Measurements from ENCODE around the gene CALN1.

DNA sequence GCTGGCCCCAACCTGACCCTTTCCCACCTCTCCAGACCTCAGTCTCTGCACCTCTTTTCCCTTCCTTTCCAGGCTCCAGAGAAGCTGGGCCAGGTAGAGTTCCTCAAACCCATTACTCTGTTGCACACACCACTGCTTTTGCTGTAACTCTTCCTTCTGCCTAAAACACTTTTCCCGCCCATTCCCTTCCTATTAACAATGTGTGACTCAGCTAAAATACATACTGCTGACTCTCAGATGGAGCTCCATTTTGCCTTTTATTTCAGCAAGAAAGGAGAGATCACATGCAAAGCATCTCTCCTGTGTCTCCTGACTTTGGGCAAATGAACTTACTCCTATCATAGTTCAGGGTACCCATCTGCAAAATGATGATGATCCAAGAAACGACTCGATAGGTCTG is 201.0 kb downstream of the CALN1 start:
- TF ChIP-seq, protein P1, sequence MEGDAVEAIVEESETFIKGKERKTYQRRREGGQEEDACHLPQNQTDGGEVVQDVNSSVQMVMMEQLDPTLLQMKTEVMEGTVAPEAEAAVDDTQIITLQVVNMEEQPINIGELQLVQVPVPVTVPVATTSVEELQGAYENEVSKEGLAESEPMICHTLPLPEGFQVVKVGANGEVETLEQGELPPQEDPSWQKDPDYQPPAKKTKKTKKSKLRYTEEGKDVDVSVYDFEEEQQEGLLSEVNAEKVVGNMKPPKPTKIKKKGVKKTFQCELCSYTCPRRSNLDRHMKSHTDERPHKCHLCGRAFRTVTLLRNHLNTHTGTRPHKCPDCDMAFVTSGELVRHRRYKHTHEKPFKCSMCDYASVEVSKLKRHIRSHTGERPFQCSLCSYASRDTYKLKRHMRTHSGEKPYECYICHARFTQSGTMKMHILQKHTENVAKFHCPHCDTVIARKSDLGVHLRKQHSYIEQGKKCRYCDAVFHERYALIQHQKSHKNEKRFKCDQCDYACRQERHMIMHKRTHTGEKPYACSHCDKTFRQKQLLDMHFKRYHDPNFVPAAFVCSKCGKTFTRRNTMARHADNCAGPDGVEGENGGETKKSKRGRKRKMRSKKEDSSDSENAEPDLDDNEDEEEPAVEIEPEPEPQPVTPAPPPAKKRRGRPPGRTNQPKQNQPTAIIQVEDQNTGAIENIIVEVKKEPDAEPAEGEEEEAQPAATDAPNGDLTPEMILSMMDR (IDR thresholded peaks at IDR 0.05; ENCODE audit: low read depth, low read length), result no peak
- no peak for TF ChIP-seq EZH2phosphoT487 (IDR thresholded peaks at IDR 0.05; ENCODE audit: low read depth)
